ENCODE measurements around the gene PORCN.

PORCN gene

GRCh38 chrX:48477960-48478755, 30.6 kb upstream of the PORCN start:
- no peak for DNase-seq

DNA sequence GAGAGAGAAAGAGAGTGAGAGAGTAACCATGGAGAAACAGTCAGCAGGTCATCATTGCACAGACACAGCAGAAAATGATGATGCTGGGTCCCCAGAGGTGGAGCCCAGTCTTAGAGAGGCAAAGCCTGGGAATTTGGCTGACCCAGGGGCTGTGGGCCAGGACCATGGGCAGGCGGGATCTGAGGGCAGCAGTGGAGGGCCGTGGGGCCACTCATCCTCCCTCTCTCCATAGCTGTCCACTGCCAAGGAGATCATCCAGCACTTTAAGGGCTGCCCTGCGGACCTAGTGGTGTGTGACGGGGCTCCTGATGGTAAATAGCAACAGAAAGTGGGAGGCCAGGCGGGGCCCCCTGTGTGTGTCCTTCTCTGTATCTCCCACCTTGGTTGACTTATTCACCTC, 30.0 kb upstream of the PORCN start:
- no peak for DNase-seq

- DNase-seq, result no peak
Measured at GRCh38 chrX:48480142-48480541, 28.6 kb upstream of the PORCN start.

GRCh38 chrX:48480583-48480982, 28.2 kb upstream of the PORCN start:
- no peak for DNase-seq

DNA sequence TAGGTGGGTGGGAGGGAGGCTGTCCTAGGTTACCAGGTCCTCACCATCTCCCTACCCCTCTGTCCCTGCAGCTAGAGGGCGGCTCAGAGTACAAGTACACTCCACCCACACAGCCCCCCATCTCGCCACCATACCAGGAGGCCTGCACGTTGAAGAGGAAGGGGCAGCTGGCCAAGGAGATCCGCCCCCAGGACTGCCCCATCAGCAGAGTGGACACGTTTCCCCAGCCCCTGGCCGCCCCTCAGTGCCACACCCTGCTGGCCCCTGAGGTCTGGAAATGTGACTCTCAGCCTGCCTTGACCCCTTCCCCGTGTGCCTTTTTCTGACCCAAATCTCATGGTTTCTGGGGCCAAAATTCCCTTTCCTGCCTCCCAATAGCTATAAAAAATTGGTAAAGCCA, 26.3 kb upstream of the PORCN start:
- no peak for DNase-seq

GRCh38 chrX:48487362-48487798, 21.4 kb upstream of the PORCN start:
- no peak for DNase-seq

GRCh38 chrX:48488034-48488433, 20.8 kb upstream of the PORCN start:
- no peak for DNase-seq

GRCh38 chrX:48489296-48489695, 19.5 kb upstream of the PORCN start:
- no peak for DNase-seq

GRCh38 chrX:48489892-48490291, 18.9 kb upstream of the PORCN start:
- DNase-seq, result no peak

GRCh38 chrX:48490661-48491060, 18.1 kb upstream of the PORCN start:
- no peak for DNase-seq

- no peak for DNase-seq
Measured at GRCh38 chrX:48491809-48492208, 17.0 kb upstream of the PORCN start.

DNA sequence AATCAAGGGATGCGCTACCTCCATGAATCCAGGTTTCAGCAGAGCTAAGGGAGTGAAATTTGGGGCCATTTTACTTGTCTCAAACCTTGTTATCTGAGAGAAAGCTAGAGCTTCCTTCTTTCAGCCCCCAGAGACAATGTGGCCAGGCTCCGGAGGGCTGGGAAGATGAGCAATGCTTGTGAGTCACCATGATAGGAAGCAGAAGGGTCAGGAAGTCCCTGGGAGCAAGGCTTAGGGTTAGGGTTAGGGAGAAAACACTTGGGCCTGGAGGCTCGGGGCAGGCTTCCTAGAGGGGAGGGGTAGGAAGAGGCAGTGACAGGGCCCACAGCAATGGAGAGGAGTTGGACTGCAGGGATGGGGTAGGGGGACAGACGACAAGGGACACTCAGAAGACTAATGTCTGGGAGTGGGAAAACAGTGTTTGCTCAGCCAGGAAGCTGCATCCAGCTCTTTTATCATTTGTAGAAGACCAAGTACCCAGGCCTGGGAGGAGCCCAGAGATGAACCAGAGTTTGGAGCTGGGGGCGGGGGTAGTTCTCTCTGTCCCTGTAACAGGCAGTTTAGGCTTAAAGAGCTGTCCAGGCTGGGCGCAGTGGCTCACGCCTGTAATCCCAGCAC, 16.4 kb upstream of the PORCN start:
- no peak for DNase-seq

GRCh38 chrX:48493890-48494364, 14.9 kb upstream of the PORCN start:
- DNase-seq, result no peak

- no peak for DNase-seq
Measured at GRCh38 chrX:48496660-48497059, 12.1 kb upstream of the PORCN start.

- no peak for DNase-seq
Measured at GRCh38 chrX:48497871-48498270, 10.9 kb upstream of the PORCN start.

GRCh38 chrX:48498374-48498809, 10.4 kb upstream of the PORCN start:
- no peak for DNase-seq

- no peak for DNase-seq
Measured at GRCh38 chrX:48504261-48504660, 4.5 kb upstream of the PORCN start.

DNA sequence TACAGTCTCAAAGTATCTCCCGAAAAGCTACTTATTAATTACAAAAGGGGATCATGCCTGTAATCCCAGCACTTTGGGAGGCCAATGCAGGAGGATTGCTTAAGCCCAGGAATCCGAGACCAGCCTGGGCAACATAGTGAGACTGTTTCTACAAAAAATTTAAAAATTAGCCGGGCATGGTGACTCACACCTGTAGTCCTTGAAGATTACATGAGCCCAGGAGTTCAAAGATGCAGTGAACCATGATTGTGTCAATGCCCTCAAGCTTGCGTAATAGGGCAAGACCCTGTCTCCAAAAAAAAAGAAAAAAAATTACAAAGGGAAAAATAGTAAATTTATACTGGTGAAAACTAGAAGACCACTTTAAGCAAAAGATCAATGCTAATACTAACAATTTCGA, 3.3 kb upstream of the PORCN start:
- no peak for DNase-seq

- no peak for DNase-seq
Measured at GRCh38 chrX:48507246-48507645, 1.5 kb upstream of the PORCN start.

- DNase-seq, result no peak
Measured at GRCh38 chrX:48509245-48509590, 426 bp downstream of the PORCN start.

- DNase-seq, result no peak
Measured at GRCh38 chrX:48509619-48510018, 827 bp downstream of the PORCN start.

GRCh38 chrX:48511560-48511959, 2.8 kb downstream of the PORCN start:
- DNase-seq, result no peak

GRCh38 chrX:48512371-48512935, 3.7 kb downstream of the PORCN start:
- DNase-seq, result no peak

- no peak for DNase-seq
Measured at GRCh38 chrX:48513670-48514069, 4.9 kb downstream of the PORCN start.
